ENCODE results near the gene MEST.
A peak's percentile ranks its signal among the peaks of the same experiment; 100 is the strongest.

- TF ChIP-seq, protein P1, sequence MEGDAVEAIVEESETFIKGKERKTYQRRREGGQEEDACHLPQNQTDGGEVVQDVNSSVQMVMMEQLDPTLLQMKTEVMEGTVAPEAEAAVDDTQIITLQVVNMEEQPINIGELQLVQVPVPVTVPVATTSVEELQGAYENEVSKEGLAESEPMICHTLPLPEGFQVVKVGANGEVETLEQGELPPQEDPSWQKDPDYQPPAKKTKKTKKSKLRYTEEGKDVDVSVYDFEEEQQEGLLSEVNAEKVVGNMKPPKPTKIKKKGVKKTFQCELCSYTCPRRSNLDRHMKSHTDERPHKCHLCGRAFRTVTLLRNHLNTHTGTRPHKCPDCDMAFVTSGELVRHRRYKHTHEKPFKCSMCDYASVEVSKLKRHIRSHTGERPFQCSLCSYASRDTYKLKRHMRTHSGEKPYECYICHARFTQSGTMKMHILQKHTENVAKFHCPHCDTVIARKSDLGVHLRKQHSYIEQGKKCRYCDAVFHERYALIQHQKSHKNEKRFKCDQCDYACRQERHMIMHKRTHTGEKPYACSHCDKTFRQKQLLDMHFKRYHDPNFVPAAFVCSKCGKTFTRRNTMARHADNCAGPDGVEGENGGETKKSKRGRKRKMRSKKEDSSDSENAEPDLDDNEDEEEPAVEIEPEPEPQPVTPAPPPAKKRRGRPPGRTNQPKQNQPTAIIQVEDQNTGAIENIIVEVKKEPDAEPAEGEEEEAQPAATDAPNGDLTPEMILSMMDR (IDR thresholded peaks at IDR 0.05), result peak in 3 of 4 experiments; percentile 28 to 61 (median 31)
- TF ChIP-seq POLR2AphosphoS5 (IDR thresholded peaks at IDR 0.05), result no peak
- no peak for TF ChIP-seq POLR2A (IDR thresholded peaks at IDR 0.05)
- TF ChIP-seq EP300 (IDR thresholded peaks at IDR 0.05), result no peak
These were observed 5.6 kb upstream of the MEST start for GRCh38 chr7:130486114-130486953.
